ENCODE measurements around the gene SLC8A1.

Gene SLC8A1

GRCh38 chr2:40380041-40380440 is 71.8 kb downstream of the SLC8A1 start:
- Histone ChIP-seq H3K27ac (ENCODE audit: low read length) (no peak overlapping the region), H3K9me3 (ENCODE audit: insufficient read depth, low read length, severe bottlenecking) (peaks cover 21% of the 10 kb centered on the region), H3K4me2 (ENCODE audit: insufficient read depth, low read length) (no peak overlapping the region), H3K36me3 (ENCODE audit: insufficient read depth, low read length) (peaks cover 11% of the 10 kb centered on the region; the same call in 1 of the 2 replicates), H4K20me1 (ENCODE audit: insufficient read depth, low read length) (no peaks in the 10 kb centered on the region), H3K27me3 (ENCODE audit: insufficient read depth, low read length, poor library complexity) (no peaks in the 10 kb centered on the region), H3K79me2 (ENCODE audit: insufficient read depth, low read length) (peaks cover 2% of the 10 kb centered on the region; the same call in 1 of the 2 replicates), H3K9ac (ENCODE audit: low read depth, low read length) (no peak overlapping the region), H3K4me3 (ENCODE audit: low read depth in 1 of 2, low read length in 2 of 2) (no peak overlapping the region), H3K4me1 (ENCODE audit: insufficient read depth, low read length) (no peaks in the 10 kb centered on the region), H2AFZ (ENCODE audit: low read depth, low read length) (no peak overlapping the region)
- DNase-seq (no peak), ATAC-seq (ENCODE audit: insufficient read depth, low read depth) (no peak)
- TF ChIP-seq CTCF (IDR thresholded peaks at IDR 0.05; ENCODE audit: borderline replicate concordance, extremely low read depth, low read length, poor library complexity, severe bottlenecking) (no peak), EZH2 (IDR thresholded peaks at IDR 0.05; ENCODE audit: borderline replicate concordance, low read depth, low read length, severe bottlenecking) (no peak)

GRCh38 chr2:40374543-40375240 is 77.2 kb downstream of the SLC8A1 start:
- 0 out of 2 replicates have a peak, but pooled peaks cover 3% of the 10 kb centered on the region for H4K20me1 ChIP-seq (ENCODE audit: insufficient read depth, low read length)
- DNase-seq = no peak
- no peaks in the 10 kb centered on the region for H3K36me3 ChIP-seq (ENCODE audit: insufficient read depth, low read length)
- no peak overlapping the region for H3K4me2 ChIP-seq (ENCODE audit: insufficient read depth, low read length)
- H3K4me3 ChIP-seq (ENCODE audit: low read depth in 1 of 2, low read length in 2 of 2) = no peak overlapping the region
- no peak overlapping the region for H3K27ac ChIP-seq (ENCODE audit: low read length)
- H3K9ac ChIP-seq (ENCODE audit: low read depth, low read length) = no peak overlapping the region
- peaks cover 5% of the 10 kb centered on the region; the same call in 1 of the 2 replicates for H3K79me2 ChIP-seq (ENCODE audit: insufficient read depth, low read length)
- no peak for ATAC-seq (ENCODE audit: insufficient read depth, low read depth)
- no peaks in the 10 kb centered on the region for H3K9me3 ChIP-seq (ENCODE audit: insufficient read depth, low read length, severe bottlenecking)
- no peak overlapping the region for H2AFZ ChIP-seq (ENCODE audit: low read depth, low read length)
- TF ChIP-seq EZH2 (IDR thresholded peaks at IDR 0.05; ENCODE audit: borderline replicate concordance, low read depth, low read length, severe bottlenecking) (no peak), CTCF (IDR thresholded peaks at IDR 0.05; ENCODE audit: borderline replicate concordance, extremely low read depth, low read length, poor library complexity, severe bottlenecking) (no peak)
- no peaks in the 10 kb centered on the region for H3K4me1 ChIP-seq (ENCODE audit: insufficient read depth, low read length)
- H3K27me3 ChIP-seq (ENCODE audit: insufficient read depth, low read length, poor library complexity) = no peaks in the 10 kb centered on the region

GRCh38 chr2:40373111-40373510 is 78.8 kb downstream of the SLC8A1 start:
- Histone ChIP-seq H3K27me3 (ENCODE audit: insufficient read depth, low read length, poor library complexity) (no peaks in the 10 kb centered on the region), H3K79me2 (ENCODE audit: insufficient read depth, low read length) (peaks cover 9% of the 10 kb centered on the region), H3K4me3 (ENCODE audit: low read depth in 1 of 2, low read length in 2 of 2) (no peak overlapping the region), H3K9ac (ENCODE audit: low read depth, low read length) (no peak overlapping the region), H3K36me3 (ENCODE audit: insufficient read depth, low read length) (no peaks in the 10 kb centered on the region), H3K4me2 (ENCODE audit: insufficient read depth, low read length) (no peak overlapping the region), H4K20me1 (ENCODE audit: insufficient read depth, low read length) (0 out of 2 replicates have a peak, but pooled peaks cover 3% of the 10 kb centered on the region), H3K27ac (ENCODE audit: low read length) (no peak overlapping the region), H2AFZ (ENCODE audit: low read depth, low read length) (no peak overlapping the region), H3K4me1 (ENCODE audit: insufficient read depth, low read length) (no peaks in the 10 kb centered on the region), H3K9me3 (ENCODE audit: insufficient read depth, low read length, severe bottlenecking) (no peaks in the 10 kb centered on the region)
- ATAC-seq (ENCODE audit: insufficient read depth, low read depth) = no peak
- TF ChIP-seq CTCF (IDR thresholded peaks at IDR 0.05; ENCODE audit: borderline replicate concordance, extremely low read depth, low read length, poor library complexity, severe bottlenecking) (no peak), EZH2 (IDR thresholded peaks at IDR 0.05; ENCODE audit: borderline replicate concordance, low read depth, low read length, severe bottlenecking) (no peak)
- no peak for DNase-seq
